ENCODE data around the gene AHI1.

AHI1 gene

DNA sequence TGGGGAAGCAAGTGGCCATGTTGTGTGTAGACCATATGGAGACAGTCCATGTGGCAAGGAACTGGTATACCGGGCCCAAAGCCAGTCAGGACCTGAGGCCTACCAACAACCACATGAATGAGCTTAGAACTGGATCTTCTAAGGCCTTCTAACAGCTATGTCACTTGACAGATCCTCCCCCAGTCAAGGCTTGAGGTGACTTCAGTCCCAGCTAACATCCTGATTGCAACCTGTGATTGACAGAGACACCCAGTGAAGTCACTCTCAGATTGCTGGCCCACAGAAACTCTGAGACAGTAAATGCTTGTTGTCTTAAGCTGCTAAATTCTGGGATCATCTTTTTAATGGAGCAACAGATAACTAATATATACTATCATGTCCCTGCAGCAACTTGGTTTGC, 32.9 kb downstream of the AHI1 start:
- no peak overlapping the region for H3K4me3 ChIP-seq (ENCODE audit: low read depth, low read length)

DNA sequence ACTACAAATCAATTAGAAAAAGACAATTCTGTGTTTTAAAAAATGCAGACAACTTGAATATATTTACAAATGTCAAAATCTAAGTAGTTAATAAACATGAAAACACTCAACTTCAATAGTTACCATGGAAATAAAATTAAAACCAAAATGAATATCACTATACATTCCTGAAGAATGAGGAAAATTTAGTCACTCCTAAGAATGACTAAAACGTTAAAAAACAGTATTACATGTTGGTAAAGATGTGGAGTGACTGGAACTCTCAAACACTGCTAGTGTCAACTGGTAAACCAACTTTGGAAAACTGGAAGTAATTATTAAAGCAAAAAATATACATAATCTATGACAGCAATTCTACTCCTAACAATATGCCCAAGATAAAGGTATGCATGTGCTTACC, 36.3 kb downstream of the AHI1 start:
- H3K4me3 ChIP-seq (ENCODE audit: low read depth, low read length) = no peak overlapping the region

DNA sequence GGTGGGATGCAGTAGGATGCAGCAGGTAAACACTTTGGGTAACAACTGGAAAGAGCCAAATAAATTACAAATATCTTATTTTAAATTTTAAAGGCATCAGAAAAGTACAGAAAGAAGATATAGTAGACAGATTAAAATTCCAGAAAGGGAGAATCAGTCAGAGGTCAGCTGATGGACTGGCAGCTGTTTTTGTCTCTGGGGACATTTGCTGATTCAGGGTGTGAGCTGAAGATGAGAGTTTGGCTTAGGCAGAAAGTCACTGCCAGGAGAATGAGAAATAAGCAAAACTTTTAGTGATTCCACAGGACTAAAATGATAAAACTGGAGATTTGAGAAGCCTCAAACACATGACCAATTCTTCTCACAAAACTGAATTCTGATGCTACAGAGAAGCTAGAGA, 39.5 kb downstream of the AHI1 start:
- H3K4me3 ChIP-seq (ENCODE audit: low read depth, low read length) = no peak overlapping the region

DNA sequence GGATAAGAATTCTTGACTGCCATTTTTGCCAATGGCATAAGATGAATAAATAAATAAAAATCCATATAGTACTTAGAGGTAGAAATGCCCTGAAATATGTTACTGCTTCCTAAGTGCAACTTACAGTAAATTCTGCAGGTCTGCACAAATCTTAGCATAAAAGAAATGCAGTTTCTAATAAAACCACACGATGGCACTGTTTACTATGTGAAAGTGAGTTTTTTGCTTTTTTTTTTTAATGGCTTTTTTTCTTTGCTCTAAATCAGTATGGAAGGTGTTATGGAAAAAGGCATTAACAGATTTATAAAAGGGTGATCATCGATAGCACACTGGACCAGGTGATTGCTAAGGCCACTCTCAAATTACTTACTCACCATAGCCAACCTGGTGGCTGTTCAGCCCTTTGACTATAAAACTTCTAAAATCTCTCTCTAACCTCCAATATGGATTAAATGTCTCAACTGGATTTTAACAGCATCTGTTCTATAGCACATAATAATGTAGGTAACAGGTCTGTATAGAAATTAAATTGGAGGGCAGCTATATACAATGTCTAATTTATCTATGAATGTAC, 45.8 kb downstream of the AHI1 start:
- no peak overlapping the region for H3K4me3 ChIP-seq (ENCODE audit: low read depth, low read length)

DNA sequence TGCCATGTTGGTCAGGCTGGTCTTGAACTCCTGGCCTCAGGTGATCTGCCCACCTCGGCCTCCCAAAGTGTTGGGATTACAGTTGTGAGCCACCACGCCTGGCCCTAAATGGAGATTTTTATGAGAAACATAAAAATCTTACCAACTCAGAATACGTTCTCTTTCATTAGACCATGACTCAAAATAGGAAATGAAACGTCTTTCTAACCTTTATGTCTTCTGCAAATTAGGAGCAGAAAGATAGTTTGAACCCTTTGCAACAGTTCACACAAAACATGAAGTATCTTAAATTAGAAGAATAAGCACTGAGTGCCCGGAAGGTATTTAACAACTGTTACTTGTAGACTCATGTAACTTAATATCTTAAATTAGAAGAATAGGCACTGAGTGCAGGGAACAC, 48.3 kb downstream of the AHI1 start:
- no peak overlapping the region for H3K4me3 ChIP-seq (ENCODE audit: low read depth, low read length)

DNA sequence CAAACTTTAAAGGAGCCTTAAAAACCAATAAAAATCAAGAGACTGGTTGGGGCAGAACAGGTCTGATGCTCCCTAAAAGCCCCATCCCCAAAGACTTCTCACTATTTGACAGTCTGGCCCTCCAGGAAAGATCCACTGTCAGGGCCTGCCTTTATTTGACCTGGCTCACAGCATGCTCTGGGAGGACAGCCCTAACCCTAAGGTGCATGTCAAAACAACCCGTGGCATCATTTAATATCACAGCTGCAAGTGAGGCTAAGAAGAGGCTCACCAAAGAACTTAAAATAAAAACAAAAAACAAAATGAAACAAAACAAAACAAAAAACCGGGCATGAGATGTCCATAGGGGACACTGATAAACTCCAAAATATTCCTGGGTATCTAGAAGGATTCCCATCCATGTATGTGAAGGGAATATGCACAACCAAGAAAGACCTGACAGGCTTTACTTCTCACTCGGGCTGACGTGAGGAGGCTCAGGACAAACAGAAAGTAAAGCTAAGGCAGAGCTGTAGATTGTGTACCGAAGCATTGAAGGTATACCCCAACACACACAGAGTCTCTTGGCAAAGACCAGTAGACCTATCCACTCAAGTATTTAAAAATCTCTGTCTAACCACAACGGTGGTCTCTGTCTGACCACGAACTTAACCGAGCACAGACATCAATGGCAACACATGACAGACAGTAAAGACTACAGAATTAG, 57.3 kb downstream of the AHI1 start:
- H3K4me3 ChIP-seq (ENCODE audit: low read depth, low read length) = no peak overlapping the region

DNA sequence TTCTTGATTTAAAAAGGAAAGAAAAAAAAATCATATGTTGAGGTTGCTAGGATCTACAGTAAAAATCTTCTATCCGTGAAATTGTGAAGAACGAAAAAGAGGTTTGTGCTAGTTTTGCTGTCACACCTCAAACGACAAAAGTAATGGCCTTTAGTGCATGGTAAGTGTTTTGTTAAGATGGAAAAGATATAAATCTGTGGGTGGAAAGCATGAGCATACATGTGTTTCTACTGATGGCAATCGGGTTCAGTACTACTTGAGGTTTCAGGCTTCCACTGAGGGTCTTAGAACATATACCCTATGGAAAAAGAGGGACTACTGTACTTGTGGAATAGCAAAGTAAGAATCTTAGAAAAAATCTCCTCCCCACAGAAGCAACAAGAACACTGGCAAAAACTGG, 58.0 kb downstream of the AHI1 start:
- H3K4me3 ChIP-seq (ENCODE audit: low read depth, low read length) = no peak overlapping the region

DNA sequence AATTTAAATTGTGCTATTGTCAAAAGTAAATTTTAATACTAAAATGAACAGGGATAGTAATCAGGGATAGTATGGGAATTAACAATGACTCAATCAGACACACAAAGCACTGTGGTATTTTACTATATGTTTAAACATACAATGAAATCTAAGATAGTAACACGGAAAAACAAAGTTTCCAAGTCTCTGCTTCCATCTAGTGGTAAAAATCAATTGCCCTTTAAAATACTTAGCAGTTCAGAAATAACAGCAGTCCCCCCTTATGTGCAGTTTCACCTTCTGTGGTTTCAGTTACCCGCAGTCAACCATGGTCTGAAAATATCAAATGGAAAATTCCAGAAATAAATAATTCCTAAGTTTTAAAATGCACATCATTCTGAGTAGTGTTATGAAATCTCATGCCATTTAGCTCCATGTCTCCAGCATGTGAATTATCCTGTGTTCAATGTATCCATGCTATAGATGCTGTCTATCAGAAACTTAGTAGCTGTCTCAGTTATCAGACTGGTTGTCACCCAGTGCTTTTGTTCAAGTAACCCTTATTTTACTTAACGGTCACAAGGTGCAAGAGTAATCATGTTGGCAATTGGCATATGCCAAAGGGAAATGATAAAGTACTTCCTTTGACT, 58.5 kb downstream of the AHI1 start:
- no peak overlapping the region for H3K4me3 ChIP-seq (ENCODE audit: low read depth, low read length)

DNA sequence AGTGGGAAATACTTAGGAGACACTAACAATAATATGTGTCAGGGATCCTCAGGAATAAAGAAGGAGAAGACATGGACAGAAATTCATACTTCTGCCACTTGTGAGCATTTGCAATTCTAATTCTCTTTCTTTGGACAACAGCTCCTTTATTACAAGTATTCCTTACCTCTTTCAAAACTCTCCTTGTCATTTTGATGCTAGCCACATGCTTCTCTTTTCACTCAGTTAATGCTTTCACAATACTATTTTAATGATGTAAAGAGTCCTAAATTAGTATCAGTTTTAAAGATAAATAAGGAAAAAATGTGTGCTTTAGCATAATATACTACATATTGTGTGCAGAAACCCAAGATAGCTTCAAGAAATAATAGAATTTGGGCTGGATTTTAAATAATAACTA, 62.5 kb downstream of the AHI1 start:
- no peak overlapping the region for H3K4me3 ChIP-seq (ENCODE audit: low read depth, low read length)

DNA sequence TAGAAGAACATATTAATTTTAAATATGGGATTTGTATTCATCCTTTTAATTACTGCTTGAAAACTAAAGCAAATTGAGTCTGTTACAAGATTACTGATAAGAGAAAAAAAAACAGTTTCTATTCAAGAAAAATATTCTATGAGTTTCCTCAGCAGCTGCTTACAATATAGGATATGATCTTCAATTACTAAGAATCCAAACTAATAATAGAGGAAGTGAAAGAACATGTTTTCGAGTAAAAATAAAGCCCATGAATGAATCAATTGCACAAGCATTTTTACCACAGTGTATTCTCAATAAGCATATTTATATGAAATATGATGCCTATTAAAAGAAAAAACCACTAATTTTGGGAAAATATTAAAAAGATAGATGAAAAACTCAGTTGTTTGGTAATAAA, 63.4 kb downstream of the AHI1 start:
- no peak overlapping the region for H3K4me3 ChIP-seq (ENCODE audit: low read depth, low read length)

DNA sequence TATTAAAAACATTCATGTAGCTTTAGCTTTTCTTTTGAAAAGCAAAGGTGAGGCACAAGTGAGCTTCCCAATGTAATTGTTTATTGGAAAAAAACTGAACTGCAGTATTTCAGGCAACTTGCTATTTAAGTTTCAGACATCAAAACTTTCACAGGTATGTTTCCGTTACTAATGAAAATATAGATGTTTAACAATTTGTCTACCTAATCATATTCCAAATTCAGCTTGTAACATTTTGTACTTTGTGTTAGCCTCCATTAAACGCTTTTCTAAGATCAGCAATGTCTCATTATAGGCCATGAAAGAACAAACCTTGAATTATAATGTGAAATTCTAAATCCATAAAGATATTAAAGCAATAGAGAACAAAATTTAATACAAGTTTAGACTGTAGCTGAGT, 69.5 kb downstream of the AHI1 start:
- H3K4me3 ChIP-seq (ENCODE audit: low read depth, low read length) = no peak overlapping the region

DNA sequence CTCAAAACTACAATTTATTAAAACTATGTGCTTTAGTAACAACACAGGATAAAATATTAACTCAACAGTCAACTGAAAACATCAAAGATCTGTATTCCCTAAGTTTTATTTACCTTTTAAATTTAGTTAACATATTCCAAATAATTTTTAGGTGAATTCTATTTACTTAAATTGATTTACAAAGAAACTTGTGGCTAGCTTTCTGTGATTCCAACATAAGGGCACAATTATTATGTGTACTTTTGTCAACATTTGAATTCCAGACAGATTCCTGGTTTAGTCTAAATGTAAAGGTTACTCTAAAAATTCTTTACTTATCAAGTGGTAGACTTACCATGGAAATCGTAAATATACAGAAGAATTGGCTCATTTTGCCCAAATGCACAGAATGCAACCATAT, 70.7 kb downstream of the AHI1 start:
- no peak overlapping the region for H3K4me3 ChIP-seq (ENCODE audit: low read depth, low read length)

DNA sequence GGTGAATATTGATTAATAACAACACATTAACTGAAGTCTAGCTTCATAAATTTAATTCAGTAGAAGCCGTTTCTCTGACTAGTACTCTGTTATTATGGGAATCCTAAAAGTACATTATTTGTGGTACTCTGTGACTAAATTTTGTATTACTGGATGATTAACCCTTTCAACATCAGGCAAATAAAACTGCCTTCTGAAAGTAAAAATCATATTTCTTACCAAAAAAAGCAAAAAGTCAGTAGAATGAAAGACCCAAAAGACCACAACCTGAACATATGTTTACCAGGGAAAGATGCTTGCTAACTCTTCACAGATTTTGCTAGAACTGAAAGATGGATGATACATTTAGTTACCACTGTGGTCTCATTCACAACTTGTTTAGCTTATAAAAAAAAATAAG, 73.2 kb downstream of the AHI1 start:
- H3K4me3 ChIP-seq (ENCODE audit: low read depth, low read length) = no peak overlapping the region

DNA sequence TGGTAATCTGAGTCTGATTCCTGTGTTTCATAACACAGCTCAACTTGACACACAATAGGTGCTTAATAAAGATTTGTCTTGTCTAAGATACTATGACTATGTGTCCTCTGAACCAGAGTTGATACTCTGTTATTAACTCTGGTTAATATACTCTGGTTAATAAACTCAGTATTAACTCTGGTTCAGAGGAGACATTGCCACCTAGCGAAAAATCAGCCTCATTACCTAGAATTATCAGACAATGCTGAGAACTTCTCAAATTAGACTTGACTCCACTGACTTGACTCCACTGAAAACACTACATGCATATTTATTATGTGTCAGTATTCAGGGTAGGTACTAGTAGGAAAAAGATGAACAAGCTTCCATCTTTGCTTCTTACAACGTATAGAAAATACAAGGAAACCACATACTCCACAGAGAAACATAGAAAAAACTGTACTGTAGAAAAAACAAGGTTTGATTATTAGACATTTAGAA, 73.9 kb downstream of the AHI1 start:
- no peak overlapping the region for H3K4me3 ChIP-seq (ENCODE audit: low read depth, low read length)

DNA sequence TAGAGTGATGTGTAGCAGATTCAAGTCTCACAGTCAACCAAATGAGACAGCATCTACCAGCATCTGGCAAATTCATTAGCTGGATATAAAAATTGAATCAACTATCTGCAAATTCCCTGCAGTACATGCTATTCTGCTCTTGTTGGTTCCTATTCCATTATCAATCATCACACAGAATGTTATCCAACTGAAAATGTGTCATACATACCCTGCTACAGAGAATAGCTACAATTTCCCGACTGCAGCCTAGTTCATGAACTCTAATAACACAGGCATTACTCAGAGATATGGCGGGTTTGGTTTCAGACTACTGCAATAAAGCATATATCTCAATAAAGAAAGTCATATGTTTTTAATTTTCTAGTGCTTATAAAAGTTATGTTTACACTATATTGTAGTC, 78.4 kb downstream of the AHI1 start:
- no peak overlapping the region for H3K4me3 ChIP-seq (ENCODE audit: low read depth, low read length)

DNA sequence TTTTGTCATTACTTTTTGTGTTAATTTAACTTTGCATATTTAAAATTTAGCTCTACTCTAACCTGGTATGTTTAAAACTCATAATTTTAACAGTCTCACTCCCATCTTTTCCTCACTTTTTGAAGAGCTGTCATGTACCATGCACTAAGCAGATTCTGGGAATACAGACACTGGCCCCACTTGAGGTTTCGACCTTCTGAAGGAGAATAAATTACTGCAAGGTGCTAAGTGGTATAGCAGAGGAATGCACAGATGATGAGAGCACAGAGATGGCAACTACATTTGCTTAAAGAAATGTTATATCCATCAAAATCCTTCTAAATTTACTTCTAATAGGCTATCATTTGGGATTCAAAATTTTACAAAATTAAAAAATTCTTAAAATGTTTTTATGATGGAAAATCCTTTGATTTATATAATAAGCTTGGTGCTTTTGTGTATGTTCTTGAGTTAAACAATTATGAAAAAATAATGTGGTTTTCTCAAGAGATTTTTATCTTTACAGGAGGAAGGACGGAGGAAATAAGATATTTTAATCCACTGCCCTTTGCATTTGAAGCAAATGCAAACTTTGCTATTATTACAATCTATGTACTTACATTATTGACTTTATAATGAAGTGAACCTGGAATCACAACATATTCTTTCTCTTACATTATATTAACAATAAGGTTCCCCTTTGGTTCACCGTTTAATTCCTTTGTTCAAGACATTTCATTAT, 79.3 kb downstream of the AHI1 start:
- H3K4me3 ChIP-seq (ENCODE audit: low read depth, low read length) = no peak overlapping the region

DNA sequence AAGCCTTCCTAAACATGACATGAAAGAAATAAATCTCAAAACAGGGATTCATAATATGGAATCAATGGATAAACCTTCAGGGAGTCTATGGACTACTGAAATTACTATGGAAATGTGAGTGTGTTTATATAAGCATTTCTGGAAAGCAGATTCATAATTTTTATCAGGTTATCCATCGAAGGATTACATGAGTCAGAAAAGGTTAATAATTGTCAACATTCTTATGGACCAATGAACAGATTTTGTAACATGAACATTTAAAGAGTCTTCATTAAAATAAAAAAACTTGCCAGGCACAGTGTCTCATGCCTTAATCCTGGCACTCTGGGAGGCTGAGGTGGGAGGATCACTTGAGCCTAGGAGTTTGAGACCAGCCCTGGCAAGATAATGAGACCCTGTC, 84.8 kb downstream of the AHI1 start:
- no peak overlapping the region for H3K4me3 ChIP-seq (ENCODE audit: low read depth, low read length)

DNA sequence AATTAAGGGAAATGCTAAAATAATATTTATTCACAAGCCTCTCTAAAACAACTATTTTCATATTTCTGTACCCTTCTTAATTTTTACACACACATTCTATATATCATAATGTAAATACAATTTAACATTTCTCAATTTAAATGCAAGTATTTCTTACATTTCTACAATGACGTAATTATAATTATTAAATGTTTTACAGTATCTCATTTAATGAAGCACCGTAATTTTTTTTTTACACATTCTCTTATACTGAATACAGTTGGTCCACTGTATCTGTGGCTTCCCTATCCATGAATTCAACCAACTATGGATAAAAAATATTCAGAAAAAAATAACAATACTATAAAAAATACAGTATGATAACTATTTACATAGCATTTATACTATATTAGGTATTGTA, 85.7 kb downstream of the AHI1 start:
- H3K4me3 ChIP-seq (ENCODE audit: low read depth, low read length) = no peak overlapping the region

DNA sequence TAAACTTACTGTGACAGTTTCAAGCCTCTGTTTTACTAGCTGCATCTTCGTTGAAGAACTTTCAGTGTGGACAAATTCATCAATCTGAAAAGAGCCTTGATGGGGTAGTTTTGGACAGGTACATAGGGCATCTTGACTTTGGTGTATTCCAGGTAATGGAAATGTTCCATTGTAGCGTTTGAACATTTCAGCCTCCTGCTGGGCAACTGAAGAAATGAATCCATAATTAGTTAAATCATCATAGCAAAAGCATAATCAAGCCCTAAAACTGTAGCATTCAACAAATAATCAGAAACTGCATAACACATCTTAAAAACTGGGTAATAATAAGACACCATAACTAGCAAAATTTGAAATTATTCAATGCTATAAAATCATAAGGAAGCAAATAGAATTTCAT, 86.2 kb downstream of the AHI1 start:
- no peak overlapping the region for H3K4me3 ChIP-seq (ENCODE audit: low read depth, low read length)

DNA sequence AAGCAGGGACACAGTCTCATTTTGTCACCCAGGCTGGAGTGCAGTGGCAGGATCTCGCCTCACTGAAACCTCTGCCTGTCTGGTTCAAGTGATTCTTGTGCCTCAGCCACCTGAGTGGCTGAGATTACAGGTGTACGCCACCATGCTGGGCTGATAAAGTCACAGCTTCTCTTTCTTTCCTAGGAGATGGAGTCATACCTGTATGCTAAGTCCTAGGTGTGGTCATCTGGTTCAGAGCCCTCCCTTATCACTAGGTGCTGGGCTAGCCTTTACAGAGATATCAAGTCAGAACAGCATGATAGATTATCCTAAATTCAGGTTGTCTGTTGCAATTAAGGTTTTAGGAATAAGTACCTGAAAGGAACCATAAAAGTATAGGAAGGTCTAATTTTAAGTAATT, 86.7 kb downstream of the AHI1 start:
- no peak overlapping the region for H3K4me3 ChIP-seq (ENCODE audit: low read depth, low read length)

DNA sequence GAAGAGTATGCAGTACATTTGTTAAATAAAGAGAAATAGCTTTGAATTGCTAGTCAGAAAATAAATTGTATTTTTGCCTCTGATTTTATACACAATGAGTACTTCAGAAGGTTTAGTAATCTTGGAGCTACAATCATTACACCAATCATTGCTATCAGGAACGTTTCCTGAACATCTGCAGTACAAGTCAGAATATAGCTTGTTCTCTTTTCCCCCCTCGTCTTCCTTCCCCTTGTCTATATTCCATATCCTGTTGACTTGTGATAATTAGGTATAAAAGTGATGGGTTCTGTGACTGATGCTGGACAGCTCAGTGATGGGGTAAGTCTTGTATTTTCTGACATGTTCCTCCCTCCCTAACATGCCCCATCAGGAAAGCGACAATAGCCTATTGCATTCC, 94.0 kb downstream of the AHI1 start:
- no peak overlapping the region for H3K4me3 ChIP-seq (ENCODE audit: low read depth, low read length)

DNA sequence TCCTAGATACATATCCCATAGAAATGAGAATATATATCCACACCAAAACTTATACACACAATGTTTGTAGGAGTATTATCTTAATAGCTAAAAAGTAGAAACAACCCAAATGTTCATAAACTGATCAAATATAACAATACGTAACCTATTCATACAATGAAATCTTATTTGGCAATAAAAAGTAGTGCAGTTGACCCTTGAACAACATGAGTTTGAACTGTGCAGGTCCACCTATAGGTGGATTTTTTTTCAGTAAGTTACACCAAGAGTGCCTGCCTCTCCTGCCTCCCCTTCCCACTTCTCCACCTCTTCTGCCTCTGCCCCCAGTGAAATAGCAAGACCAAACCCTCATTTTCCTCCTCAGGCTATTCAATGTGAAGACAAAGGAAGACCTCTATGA, 95.2 kb downstream of the AHI1 start:
- H3K4me3 ChIP-seq (ENCODE audit: low read depth, low read length) = no peak overlapping the region

Measured in iPS-11a (cell line).